Vagina (tissue), 2 donors: ENCODE data around the gene ACADSB. TPM values are rescaled to one million over a fixed set of nuclear protein-coding genes. Genes with fewer than 3 reads are reported as not detected.

Source experiments
- DNase-seq, 2 donors: peaks; one replicate each; pipeline ENCODE4 v3.0.0-alpha.2; 2017; ENCODE audit errors: extremely low spot score in 2 of 2
- H3K27ac ChIP-seq: fragments of 200-600 bp; sonication (generic); one replicate; pipeline ENCODE4 v1.5.1; 2019
- H3K27me3 ChIP-seq: fragments of 200-600 bp; sonication (generic); one replicate; pipeline ENCODE4 v1.5.1; 2019
- H3K36me3 ChIP-seq, 2 donors: fragments of 200-600 bp; sonication (generic); one replicate each; pipeline ENCODE4 v1.5.1; 2017 to 2019
- H3K4me1 ChIP-seq: fragments of 200-600 bp; sonication (generic); one replicate; pipeline ENCODE4 v1.5.1; 2019
- H3K4me3 ChIP-seq, 2 donors: fragments of 200-600 bp; sonication (generic); 1 replicate in 1 of 2; 2 replicates in 1 of 2; pipeline ENCODE4 v1.5.1; 2016 to 2019
- H3K9me3 ChIP-seq: fragments of 200-600 bp; sonication (generic); one replicate; pipeline ENCODE4 v1.5.1; 2019
- POLR2A ChIP-seq, 2 donors: fragments of 450-650 bp; IDR thresholded peaks; one replicate each; pipeline ENCODE4 v1.6.1; 2017; ENCODE audit warnings: antibody characterized with exemption in 2 of 2, mild to moderate bottlenecking in 2 of 2, moderate library complexity in 2 of 2
- POLR2AphosphoS5 ChIP-seq, 2 donors: sonication (generic); formaldehyde crosslinking; IDR thresholded peaks; one replicate each; pipeline ENCODE4 v1.9.0; 2017; ENCODE audit warnings: antibody characterized with exemption in 2 of 2, mild to moderate bottlenecking in 2 of 2, low read depth in 1 of 2; ENCODE audit not compliant: insufficient read depth in 1 of 2
- intact Hi-C: fragments of 100-400 bp; cut with DNase I; formaldehyde crosslinking; loops from one replicate; pipeline ENCODE4 v1.15.1; 2023
- total RNA-seq: library from RNA; depleted of rRNA; stranded (reverse); fragments of >200 nt; gene quantifications from one replicate; pipeline ENCODE4 v1.2.3, GENCODE V29; 2016
- TF ChIP-seq, protein P1 (sequence below), 3 experiments: fragments of 450-650 bp in 2 of 3; fragments of 200-600 bp in 1 of 3; sonication (generic) in 1 of 3; IDR thresholded peaks; one replicate each; pipeline ENCODE4 v1.5.1; 2017 to 2019; ENCODE audit warnings: antibody characterized with exemption in 3 of 3, mild to moderate bottlenecking in 2 of 3, moderate library complexity in 2 of 3

The ACADSB gene
- total RNA-seq, 1 donor from 2014 or later = 10.3 TPM

DNA sequence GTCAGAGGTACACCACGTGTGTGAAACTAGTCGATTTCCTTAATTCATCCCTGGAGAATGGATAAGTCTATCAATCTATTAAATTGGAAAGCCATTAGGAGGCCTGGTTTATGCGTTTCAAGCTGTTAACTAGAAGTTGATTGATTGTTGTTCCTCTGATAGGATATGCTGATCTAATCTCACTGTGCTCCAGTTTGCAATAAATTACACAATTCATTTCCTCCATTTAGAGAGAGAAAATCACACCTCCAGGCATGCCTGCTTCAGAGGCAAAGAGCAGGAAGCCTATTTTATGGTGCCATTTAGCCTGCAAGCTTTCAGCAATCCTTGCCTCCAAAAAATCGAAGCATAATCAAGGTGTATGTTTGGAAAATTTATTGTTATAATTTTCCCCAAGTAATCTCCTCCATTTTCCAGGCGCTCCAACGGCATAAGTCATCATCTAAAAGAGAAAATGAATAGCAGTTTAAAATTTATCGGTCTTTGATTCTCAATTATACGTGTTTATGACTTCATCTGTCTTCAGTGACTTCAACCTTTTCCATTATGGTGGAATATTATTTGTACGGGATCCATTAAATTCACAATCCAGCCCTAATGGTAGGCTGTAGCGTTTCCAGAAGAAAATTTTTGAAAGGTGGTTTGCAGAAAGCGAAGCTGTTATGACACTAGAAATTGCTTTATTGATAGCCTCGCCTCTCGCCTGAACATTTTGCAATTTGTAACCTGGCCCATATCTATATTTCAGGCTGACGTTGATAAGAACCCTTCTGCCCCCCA is 84.0 kb downstream of the ACADSB start:
- H3K27ac ChIP-seq = no peak overlapping the region
- H3K9me3 ChIP-seq = no peaks in the 10 kb centered on the region
- DNase-seq = no peak
- H3K27me3 ChIP-seq = no peaks in the 10 kb centered on the region
- intact Hi-C loops = no loop called here
- H3K4me1 ChIP-seq = no peaks in the 10 kb centered on the region
- no peaks in the 10 kb centered on the region for H3K36me3 ChIP-seq
- TF ChIP-seq POLR2AphosphoS5 (IDR thresholded peaks at IDR 0.05; ENCODE audit: insufficient read depth in 1 of 2, low read depth in 1 of 2) = no peak
- TF ChIP-seq, protein P1, sequence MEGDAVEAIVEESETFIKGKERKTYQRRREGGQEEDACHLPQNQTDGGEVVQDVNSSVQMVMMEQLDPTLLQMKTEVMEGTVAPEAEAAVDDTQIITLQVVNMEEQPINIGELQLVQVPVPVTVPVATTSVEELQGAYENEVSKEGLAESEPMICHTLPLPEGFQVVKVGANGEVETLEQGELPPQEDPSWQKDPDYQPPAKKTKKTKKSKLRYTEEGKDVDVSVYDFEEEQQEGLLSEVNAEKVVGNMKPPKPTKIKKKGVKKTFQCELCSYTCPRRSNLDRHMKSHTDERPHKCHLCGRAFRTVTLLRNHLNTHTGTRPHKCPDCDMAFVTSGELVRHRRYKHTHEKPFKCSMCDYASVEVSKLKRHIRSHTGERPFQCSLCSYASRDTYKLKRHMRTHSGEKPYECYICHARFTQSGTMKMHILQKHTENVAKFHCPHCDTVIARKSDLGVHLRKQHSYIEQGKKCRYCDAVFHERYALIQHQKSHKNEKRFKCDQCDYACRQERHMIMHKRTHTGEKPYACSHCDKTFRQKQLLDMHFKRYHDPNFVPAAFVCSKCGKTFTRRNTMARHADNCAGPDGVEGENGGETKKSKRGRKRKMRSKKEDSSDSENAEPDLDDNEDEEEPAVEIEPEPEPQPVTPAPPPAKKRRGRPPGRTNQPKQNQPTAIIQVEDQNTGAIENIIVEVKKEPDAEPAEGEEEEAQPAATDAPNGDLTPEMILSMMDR (IDR thresholded peaks at IDR 0.05) = no peak
- no peak for TF ChIP-seq POLR2A (IDR thresholded peaks at IDR 0.05)
- no peak overlapping the region for H3K4me3 ChIP-seq

GRCh38 chr10:123093489-123093888 is 84.7 kb downstream of the ACADSB start:
- H3K27ac ChIP-seq = no peak overlapping the region
- intact Hi-C loops = no loop called here
- H3K4me3 ChIP-seq = no peak overlapping the region
- DNase-seq = no peak
- H3K36me3 ChIP-seq = no peaks in the 10 kb centered on the region
- no peaks in the 10 kb centered on the region for H3K27me3 ChIP-seq
- no peaks in the 10 kb centered on the region for H3K4me1 ChIP-seq
- no peaks in the 10 kb centered on the region for H3K9me3 ChIP-seq
- TF ChIP-seq, protein P1 (IDR thresholded peaks at IDR 0.05) = no peak
- TF ChIP-seq POLR2A (IDR thresholded peaks at IDR 0.05) (no peak), POLR2AphosphoS5 (IDR thresholded peaks at IDR 0.05; ENCODE audit: insufficient read depth in 1 of 2, low read depth in 1 of 2) (no peak)

GRCh38 chr10:123096452-123096851 is 87.6 kb downstream of the ACADSB start:
- intact Hi-C loops = no loop called here
- Histone ChIP-seq H3K36me3 (no peaks in the 10 kb centered on the region), H3K9me3 (no peaks in the 10 kb centered on the region), H3K4me3 (no peak overlapping the region), H3K27me3 (no peaks in the 10 kb centered on the region), H3K4me1 (no peaks in the 10 kb centered on the region), H3K27ac (no peak overlapping the region)
- no peak for TF ChIP-seq POLR2AphosphoS5 (IDR thresholded peaks at IDR 0.05; ENCODE audit: insufficient read depth in 1 of 2, low read depth in 1 of 2)
- TF ChIP-seq, protein P1 (IDR thresholded peaks at IDR 0.05) = no peak
- no peak for TF ChIP-seq POLR2A (IDR thresholded peaks at IDR 0.05)
- no peak for DNase-seq

DNA sequence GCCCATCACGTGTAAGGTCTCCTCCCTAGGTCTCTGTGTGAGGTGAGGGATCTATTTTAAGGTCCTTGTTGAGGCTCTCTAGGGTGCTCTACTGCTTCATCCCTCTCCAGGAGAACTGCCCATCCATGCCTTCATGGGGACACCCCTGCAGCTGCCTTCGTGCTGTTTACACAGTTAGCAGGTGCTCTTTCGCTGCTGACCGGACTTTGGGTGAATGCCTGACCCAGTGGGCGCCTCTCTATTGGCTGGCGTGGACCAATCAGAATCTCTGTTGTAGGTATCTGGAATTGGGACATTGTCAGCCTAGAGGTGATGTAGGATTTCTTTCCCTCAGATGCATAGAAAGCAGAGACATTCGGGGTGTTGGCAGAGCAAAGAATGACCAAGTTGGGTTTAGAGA is 88.2 kb downstream of the ACADSB start:
- Histone ChIP-seq H3K9me3 (no peaks in the 10 kb centered on the region), H3K27ac (no peak overlapping the region), H3K27me3 (no peaks in the 10 kb centered on the region), H3K36me3 (no peaks in the 10 kb centered on the region), H3K4me1 (no peaks in the 10 kb centered on the region), H3K4me3 (no peak overlapping the region)
- intact Hi-C loops = no loop called here
- no peak for DNase-seq
- TF ChIP-seq, protein P1 (IDR thresholded peaks at IDR 0.05) = no peak

GRCh38 chr10:123100030-123100762 is 91.4 kb downstream of the ACADSB start:
- intact Hi-C loops = no loop called here

More at GRCh38 chr10:123100030-123100762, 91.4 kb downstream of the ACADSB start:
- Histone ChIP-seq H3K27ac (no peak overlapping the region), H3K4me1 (no peaks in the 10 kb centered on the region), H3K9me3 (no peaks in the 10 kb centered on the region), H3K36me3 (no peaks in the 10 kb centered on the region), H3K27me3 (no peaks in the 10 kb centered on the region), H3K4me3 (no peak overlapping the region)
- TF ChIP-seq POLR2A (IDR thresholded peaks at IDR 0.05) (no peak), POLR2AphosphoS5 (IDR thresholded peaks at IDR 0.05; ENCODE audit: insufficient read depth in 1 of 2, low read depth in 1 of 2) (no peak)
- TF ChIP-seq, protein P1 (IDR thresholded peaks at IDR 0.05) = no peak
- no peak for DNase-seq
